NCI-H2196 treated with DMSO at 0.1 percent for 48 hours (cell line): ENCODE measurements around the gene GABRB1.

ENCODE experiments used
- DNase-seq: peaks from one replicate; lab custom pipeline; 2025; ENCODE audit not compliant: unreplicated experiment; lab: John Stamatoyannopoulos, UW

GABRB1 gene

DNA sequence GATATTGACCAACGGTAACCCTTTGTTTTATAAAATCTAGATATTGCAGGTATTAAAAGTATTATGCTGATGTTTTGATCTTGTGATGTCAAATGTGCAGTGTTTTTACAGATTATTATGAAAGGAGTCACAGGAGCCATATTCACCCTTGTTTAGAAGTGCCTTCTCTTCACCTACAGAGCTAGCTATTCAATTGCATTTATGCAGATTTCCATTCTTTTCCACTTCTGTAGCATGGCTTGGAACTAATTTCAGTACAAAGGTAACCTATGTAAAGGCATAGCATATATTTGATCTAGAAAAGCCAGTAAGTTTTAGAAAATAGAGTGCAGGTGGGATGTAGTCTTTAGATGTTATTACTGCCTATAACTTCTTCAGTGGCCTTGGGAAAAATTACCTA, 176.2 kb downstream of the GABRB1 start:
- DNase-seq = no peak

DNA sequence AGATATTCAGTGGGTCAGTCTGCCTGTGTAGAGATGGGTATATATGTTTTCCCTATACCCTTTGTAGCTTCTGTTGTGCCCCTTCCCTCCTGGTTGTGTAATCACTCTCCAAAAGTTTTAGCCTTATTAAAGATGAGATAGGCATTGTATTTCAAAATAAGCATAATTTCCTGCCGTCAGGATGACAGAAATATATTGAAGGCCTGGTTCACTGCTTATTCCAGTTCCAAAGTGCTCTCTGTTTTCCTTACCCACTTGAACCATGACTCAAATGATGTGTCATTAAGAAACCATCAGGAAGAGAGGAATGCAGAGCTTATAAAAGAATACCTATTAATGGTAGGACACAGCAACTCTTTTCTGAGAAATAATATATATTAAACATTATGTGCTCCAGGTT, 178.5 kb downstream of the GABRB1 start:
- no peak for DNase-seq

DNA sequence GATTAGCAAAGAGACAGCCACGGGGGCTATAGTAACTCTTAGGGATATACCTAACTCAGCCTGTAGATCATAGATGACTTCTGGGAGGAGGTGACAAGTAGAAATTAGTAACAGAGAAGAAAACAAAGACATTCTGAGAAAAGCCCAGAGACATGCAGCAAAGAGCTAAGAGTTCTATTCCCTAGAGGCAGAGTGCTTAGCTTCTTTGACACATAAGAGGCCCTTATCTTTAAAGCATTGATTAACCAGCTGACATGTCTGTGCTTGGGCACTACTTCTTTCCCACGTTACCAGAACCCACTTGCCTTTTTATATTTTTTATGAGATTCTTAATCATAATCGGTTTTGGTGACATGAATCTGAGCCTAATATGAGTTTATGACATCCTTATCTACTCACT, 179.5 kb downstream of the GABRB1 start:
- no peak for DNase-seq

DNA sequence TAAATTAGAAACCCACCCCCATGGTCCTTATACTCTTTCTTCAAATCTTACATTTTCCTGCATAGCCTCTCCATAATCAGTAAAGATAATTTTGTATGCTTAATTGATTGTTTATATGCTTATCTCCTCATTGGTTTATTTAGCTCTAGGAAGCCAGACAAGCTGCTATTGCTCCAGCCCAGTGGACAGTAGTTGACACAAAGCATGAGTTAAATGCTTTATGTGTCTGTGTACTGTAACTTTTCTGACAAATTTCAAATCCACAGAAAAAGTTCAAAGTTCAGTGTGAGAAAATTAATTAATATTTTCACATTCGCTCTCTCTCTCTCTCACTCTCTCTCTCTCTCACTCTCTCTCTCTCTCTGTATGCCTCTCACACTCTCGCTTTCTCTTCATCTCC, 181.7 kb downstream of the GABRB1 start:
- no peak for DNase-seq

DNA sequence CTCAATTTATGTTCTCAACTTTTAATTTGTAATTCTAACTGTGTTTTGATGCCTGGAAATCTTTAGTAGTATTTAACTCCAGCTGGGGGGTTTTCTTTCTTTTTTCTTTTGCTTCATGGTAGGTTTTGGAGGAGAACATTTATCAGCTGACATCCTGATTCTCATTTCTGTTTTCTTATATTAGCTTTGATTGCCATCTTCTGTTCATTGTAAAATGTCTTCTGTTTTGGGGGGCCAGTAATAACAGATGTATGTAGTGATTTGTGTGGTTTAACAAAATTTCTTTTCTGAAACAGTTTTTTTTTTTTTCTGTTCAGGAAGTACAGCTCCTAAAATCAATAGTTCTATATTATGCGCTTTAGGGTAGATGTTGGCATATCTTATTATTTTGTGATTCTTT, 182.2 kb downstream of the GABRB1 start:
- DNase-seq = no peak

DNA sequence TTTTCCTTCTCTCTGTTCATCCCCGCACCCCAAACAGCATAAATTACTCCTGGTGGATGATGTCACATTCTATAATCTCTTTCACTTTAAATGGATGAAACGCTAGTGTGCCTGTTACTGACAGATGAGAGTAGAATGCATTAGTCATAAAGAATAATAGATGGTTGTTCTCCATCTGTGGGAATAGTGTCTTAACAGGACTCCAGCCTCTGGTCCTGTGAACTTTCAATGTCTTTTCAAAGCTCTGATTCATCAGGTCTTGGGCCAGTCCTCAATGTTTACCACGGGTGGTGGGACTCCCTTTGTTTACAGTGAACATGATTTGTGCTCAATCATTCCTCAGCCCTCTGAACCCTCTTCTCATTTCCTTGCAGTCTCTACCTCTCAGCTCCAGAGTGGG, 182.6 kb downstream of the GABRB1 start:
- DNase-seq = no peak

DNA sequence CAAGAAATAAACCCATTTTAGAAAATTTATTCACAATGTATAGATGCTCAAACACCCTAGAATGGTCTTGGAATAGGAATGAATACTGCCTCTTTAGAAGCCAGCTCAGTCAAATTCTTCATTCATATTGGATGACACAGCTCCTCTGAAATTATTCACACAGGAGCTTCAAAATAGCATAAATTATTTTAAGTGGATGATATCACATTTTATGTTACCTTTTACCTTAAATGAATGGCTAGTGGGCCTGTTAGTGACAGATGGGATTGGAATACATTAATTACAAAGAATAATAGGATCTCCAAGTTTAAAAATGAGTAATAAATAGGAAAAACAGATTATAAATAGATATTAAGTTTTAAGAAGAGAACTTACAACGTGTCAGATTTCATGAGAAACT, 184.4 kb downstream of the GABRB1 start:
- DNase-seq = no peak

DNA sequence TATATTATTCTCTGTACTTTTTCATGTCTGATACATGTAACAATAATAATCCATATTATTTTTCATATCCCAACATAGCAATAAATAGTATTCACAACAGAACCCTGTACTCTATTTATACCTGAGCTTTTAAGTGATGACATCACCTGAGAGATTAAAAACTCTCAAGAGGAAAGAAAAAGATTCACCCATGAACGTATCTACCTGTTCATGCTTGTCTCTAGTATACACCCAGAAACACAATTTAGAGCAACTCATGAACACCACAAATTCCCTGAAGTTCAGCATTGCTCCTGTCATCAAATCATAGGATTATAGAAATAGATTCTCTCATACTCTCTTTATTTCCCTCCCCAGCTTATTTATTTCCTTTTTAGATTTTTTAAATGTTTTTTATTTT, 185.9 kb downstream of the GABRB1 start:
- no peak for DNase-seq

DNA sequence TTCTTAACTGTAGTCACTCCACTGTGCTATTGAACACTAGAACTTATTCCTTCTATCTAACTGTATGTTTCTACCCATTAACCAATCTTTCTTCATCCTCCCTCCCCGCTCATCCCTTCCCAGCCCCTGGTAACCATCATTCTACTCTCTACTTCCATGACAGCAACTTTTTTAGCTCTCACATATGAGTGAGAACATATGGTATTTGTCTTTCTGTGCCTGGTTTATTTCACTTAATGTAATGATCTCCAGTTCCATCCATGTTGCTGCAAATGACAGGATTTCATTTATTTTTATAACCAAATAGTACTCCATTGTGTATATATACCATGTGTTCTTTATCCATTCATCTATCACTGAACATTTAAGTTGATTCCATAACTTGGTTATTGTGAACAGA, 186.5 kb downstream of the GABRB1 start:
- no peak for DNase-seq

DNA sequence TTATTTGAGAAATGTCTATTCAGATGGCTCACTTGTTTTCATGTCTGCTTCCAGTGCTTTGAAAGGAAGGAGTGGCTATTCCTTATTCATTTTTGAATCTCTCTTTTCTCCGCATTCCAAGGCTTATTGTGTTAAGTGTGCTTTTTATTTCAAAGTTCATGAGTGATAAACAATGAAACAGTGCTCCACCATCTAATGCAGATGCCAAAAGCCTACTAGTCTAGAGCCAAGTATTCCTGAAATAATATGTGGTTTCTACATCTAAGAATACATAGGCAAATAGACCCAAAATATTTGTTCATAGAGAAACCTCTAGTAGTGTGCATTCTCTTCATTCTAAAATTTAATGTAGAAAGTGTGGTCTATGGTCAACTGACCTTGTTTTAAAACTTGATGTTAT, 187.3 kb downstream of the GABRB1 start:
- DNase-seq = no peak

DNA sequence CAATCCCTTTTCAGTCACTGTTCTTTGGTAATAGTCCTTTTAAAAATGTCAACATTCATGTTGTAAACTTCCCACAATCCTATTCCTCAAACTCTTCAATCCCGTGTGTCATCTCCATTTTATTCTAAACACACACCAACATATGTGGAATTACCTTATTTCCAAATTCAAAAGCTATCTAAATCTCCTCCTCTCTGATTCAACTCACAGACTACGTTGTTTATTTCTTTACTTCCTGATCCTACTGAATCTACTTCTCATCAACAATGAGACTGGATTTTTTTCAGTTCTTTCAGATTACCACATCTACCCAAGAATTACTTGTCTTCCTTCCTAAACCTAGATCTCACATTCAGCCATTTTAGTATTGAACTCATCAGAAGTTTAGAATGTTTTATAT, 188.2 kb downstream of the GABRB1 start:
- DNase-seq = no peak

DNA sequence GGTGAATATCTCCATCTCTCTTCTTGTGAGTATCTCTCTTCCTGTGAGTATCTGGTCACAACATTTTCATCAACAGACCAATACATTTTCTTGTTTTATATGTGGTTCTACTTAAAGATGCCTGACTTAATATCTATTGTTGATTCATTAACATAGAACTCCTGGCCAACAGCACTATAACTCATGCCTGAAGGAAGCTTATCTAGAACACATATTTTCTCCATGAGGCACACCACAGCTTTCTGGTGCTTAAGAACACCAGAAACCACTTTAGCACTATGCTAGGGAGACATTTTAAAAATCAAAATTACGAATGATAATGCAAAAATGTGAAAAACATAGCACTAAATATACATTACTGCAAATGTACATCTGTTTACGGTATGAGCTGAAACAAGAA, 190.4 kb downstream of the GABRB1 start:
- DNase-seq = no peak

DNA sequence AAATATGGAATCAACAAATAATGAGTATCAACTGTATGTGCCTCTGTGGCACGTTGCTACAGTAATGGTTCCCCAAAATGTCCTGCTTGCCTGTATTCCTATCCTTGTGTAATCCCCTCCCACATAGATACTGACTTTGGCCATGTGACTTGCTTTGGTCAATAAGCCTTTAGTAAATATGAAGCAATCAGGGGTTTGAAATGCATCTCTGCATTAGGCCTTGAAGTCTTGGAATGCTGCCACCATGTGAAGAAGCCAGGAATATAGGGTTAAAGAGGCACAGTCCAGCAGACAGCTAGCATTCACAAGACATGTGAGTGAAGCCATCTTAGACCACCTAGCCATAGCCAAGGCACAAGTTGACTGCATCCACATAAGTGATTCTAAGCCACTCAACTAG, 190.9 kb downstream of the GABRB1 start:
- DNase-seq = no peak

DNA sequence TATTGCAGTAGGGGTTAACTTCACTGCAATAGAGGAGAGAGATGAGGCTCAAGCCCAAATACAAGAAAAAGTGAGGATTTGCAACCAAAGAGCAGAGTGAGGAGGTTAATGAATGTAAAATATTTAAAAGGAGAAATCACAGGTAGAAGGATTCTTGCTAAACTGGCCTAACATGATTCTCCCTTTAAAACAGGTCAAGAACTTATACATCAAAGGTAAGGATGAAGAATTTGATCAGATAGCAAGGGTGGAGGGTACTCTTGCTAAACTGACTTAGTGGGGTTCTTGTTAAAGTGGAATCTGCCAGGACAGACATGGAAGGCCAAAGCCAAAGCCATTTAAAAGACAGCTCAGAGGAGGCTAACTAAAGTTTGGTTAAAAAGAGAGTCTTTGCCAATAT, 193.0 kb downstream of the GABRB1 start:
- DNase-seq = no peak

DNA sequence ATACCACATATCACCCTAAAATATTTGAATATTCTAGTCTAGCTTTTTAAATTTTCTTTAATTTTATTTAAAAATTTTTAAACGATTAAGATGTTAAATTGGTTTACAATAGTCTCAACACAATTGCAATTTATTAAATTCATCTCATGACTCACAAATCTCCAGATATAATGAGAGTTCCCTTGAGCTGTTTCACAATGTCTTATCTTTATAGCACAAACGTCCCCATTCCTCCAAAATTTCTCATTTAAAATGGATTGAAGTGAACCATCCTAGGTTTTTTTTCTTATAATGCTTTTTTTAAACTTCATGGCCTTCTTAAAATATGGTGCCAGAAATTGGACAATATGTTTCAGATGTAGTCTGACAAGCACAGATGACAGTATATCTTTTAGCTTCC, 204.4 kb downstream of the GABRB1 start:
- DNase-seq = no peak

DNA sequence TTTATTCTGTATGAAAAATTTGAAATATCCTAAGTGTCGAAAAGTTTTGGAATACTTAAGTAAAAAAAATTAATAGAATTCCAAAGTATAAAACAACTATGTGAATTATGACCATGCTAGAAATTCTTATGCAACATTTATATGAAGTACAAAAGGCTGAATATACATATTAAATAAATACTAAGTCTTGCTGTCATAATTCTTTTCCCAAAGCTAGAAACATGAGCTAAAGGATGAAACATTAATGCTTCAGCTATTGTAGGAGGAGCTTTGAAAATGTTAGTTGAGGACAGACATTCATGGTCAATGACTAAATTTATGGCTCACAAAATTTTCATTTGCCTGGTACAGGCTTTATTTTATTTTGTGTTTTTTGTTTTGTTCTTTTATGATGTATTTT, 207.3 kb downstream of the GABRB1 start:
- no peak for DNase-seq

DNA sequence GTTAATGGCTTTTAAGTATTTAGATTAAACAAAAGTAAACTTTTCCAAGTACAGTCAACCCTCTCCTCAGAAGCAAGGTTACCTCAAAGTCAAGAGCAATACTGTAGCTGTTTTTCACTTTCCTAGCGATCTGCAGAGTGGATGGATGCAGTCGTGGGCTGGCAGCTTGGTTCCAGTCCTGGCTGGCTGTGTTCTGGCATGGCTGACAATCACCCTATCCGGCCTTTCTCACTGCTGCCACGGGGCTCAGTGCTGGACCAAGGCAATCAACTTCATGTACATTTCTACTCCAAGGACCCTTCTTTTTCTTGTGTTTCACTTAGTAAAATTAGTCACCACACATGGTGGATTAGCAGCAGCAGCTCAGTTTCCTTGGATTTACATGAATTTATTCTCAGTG, 208.3 kb downstream of the GABRB1 start:
- no peak for DNase-seq

DNA sequence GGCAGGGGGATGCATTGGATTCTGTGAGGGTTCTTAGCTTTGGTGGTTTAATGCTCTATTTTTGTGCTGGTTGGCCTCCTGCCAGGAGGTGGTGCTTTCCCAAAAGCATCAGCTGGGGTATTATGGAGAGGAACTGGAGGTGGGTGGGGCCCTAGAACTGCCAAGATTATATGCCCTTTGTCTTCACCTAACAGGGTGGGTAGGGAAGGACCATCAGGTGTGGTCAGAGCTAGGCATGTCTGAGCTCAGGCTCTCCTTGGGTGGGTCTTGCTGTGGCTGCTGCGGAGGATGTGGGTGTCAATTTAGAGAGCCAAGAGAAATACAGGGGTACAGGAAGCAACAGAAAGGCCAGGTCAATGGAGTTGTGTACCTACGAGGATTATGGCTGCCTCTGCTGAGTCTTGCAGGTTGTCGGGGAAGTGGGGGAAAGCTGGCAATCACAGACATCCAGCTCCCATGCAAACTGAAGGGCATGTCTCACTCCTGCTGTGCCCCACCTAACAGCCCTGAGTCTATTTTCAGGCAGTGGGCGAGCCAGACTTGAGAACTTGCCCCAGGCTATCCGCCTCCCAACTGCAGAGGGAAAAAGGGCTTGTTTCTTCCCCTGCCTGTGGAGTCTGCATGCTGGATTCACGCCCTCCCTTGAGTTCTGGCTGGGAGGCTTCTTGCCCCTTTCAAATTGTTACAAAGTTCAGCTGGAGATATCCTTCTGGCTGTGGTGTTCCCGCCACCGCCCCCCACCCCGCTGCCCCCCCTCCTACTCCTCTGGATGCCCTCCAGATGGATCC, 220.2 kb downstream of the GABRB1 start:
- no peak for DNase-seq

DNA sequence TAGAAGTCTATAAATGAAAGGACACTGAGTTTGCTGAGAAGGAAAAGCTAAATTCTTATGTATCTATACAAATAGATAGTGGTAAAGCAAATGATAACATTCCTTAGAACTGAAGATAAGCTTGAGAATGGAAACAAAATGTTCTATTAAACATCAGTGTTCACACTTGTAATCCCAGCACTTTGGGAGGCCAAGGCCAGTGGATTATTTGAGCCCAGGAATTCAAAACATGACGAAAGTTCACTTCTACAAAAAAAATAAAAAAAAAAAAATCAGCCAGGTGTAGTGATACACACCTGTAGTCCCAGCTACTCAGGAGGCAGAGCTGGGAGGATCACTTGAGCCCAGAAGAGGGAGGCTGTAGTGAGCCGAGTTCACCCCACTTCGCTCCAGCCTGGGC, 232.4 kb downstream of the GABRB1 start:
- DNase-seq = no peak

DNA sequence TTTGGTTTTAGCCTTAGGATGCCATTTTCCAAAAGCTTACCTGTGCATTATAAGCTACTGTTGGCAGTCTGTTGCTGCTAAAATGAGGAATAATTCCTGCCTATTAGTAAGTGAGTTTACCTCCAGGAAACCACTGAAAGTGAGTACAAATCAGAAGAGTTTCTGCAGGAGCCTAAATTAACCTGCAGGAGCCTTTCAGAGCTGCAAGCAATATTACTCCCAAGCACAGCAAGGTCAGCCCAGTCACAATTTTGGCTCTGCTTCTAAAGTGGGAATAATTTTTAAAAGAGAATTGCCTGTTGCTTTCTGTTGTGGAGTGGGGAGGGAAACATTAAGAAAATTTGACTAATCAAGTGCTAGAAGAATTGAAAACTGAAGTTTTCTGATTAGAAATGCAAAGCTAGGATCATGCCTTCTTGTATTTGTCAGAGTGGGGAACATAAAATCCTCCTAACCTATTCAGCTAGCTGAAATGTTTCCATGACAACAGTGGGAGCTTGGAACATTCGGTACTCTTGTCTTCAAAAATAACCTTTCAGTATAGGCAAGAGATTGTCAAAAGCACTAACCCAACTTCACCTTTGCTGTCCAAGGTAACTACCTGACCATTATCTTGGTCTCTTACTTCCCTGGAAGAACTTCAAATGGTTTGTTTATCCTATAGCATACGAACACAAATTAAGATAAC, 239.0 kb downstream of the GABRB1 start:
- no peak for DNase-seq

DNA sequence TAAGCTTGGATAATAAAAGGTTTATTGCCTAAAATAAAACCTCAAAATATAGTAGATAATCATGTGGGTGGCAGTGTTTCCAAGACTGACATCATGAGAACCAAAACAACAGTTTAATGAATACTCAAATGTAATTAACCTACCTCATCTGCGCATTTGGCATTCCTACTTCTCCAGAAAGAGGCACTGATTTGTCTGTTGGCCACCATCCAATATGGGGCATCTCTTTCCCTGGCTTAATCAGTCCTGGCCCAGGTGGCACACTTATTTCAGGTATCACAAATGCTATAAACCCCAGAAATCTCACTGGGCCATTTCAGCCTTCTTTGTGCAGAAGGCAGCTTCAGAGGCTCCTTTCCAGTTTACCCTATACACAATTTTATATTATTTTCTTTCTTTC, 239.9 kb downstream of the GABRB1 start:
- no peak for DNase-seq

DNA sequence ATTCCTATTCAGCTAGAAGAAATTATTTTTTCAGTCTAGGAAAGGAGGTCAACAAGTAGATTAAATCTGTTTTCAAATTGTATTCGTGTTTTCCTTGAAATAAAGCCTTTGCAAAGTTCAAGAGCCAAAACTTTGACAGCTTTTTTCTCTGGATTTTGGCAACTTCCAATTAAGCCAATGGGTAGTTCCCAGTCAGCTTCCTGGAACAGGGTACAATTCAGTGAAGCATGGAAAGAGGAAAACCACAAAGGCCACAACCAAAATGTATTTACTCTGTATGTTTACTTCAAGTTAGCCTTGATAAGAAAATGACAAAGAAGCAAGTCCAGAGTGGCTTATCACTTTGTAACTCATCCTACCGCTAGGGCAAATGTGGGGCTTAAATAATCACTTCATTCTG, 243.5 kb downstream of the GABRB1 start:
- no peak for DNase-seq

DNA sequence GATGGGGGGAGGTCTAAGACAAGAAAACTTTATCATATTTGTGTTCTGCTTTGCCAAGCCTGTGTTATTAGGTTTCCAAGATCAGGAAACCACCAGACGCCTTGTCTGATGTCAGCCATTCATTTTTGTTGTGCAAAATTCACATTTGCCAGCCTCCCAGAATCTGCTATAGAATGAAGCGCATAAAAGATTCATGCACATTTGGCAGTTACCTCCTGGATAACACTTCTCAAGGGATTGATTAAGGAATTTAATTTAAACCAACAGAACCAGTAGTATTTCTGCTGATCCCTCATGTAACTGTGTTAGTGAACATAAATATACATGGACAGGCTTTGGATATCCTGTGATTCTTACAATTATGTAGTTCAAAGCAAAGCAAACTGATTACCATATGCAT, 244.2 kb downstream of the GABRB1 start:
- DNase-seq = no peak
